Ishikawa (cell line): ENCODE data around the gene MACROD2.

ENCODE experiments used
- CEBPB ChIP-seq: IDR thresholded peaks from 2 replicates; pipeline ENCODE4 v1.6.1; 2012
- CREB1 ChIP-seq: IDR thresholded peaks from 2 replicates; pipeline ENCODE4 v1.6.1; 2012; ENCODE audit warnings: low read depth
- EGR1 ChIP-seq: IDR thresholded peaks from 2 replicates; pipeline ENCODE4 v1.6.1; 2012
- EP300 ChIP-seq: IDR thresholded peaks from 2 replicates; pipeline ENCODE4 v1.6.1; 2012; ENCODE audit warnings: borderline replicate concordance
- FOXM1 ChIP-seq: IDR thresholded peaks from 2 replicates; pipeline ENCODE4 v1.6.1; 2012; ENCODE audit warnings: low read depth, borderline replicate concordance
- MAX ChIP-seq: IDR thresholded peaks from 2 replicates; pipeline ENCODE4 v1.6.1; 2012
- NFIC ChIP-seq: IDR thresholded peaks from 2 replicates; pipeline ENCODE4 v1.6.1; 2012
- RAD21 ChIP-seq: IDR thresholded peaks from 2 replicates; pipeline ENCODE4 v1.6.1; 2012; ENCODE audit warnings: low read depth
- REST ChIP-seq: IDR thresholded peaks from 2 replicates; pipeline ENCODE4 v1.6.1; 2012; ENCODE audit warnings: low read depth, mild to moderate bottlenecking
- TAF1 ChIP-seq: IDR thresholded peaks from 2 replicates; pipeline ENCODE4 v1.6.1; 2012; ENCODE audit warnings: low read depth, mild to moderate bottlenecking
- TCF12 ChIP-seq: IDR thresholded peaks from 2 replicates; pipeline ENCODE4 v1.6.1; 2012; ENCODE audit warnings: low read depth
- TEAD4 ChIP-seq: IDR thresholded peaks from 2 replicates; pipeline ENCODE4 v1.6.1; 2012
- YY1 ChIP-seq: IDR thresholded peaks from 2 replicates; pipeline ENCODE4 v1.6.1; 2012; ENCODE audit warnings: low read depth
- ZBTB7A ChIP-seq: IDR thresholded peaks from 2 replicates; pipeline ENCODE4 v1.6.1; 2012; ENCODE audit warnings: low read depth
- TF ChIP-seq, protein P1 (sequence below): IDR thresholded peaks from 2 replicates; pipeline ENCODE4 v1.6.1; 2012

Gene MACROD2

DNA sequence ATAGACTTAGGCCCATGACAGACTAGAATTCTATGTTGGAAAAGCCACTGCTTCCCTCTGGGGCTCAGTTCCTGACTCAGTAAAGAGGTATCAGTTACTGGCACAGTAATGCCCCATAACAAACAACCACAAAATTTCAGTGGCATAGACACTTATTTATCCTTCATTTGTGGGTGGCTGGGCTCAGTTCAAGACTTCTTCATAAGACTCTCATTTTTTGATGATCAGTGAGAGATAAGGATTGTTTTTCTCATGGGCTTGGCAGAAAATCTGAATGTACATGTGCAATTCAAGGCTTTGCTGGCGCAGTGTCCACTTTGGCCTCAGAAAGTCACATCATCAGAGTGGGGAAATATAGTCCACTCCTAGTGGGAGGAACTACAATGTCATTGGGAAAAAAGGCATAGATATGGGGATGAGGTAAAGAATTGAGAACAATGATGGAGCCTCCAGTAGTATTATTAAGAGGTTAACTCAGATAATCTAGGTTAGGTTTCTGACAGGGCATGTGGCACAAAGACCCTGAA lies 726.7 kb downstream of the MACROD2 start:
- no peak for TF ChIP-seq TCF12
- no peak for TF ChIP-seq TEAD4
- no peak for TF ChIP-seq CEBPB
- TF ChIP-seq, protein P1, sequence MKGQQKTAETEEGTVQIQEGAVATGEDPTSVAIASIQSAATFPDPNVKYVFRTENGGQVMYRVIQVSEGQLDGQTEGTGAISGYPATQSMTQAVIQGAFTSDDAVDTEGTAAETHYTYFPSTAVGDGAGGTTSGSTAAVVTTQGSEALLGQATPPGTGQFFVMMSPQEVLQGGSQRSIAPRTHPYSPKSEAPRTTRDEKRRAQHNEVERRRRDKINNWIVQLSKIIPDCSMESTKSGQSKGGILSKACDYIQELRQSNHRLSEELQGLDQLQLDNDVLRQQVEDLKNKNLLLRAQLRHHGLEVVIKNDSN, result no peak
- no peak for TF ChIP-seq MAX

- TF ChIP-seq MAX (no peak), TCF12 (no peak), TEAD4 (no peak), NFIC (no peak), TAF1 (no peak), FOXM1 (no peak), RAD21 (no peak), EP300 (no peak), YY1 (no peak), CREB1 (no peak), ZBTB7A (no peak), CEBPB (no peak), REST (no peak), EGR1 (no peak)
- TF ChIP-seq, protein P1, result no peak
These were observed 728.3 kb downstream of the MACROD2 start for GRCh38 chr20:14723614-14724013.

DNA sequence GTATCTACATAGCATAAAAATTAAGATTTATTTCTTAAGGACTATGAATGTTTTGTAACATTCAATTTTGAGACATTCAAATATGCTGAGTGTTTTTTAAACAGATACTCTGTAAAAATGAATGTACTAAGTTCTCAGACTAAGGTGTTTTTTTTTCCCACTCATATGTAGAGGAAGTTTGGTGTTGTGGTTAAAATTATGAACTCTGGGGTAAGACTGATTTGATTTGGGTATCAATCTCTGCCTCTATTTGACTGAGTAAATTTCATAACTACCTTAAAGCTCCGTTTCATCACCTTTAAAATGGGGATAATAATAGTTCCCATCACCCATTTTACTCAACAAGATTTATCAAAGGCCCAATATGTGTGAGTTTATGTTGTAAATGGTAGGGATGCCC lies 728.7 kb downstream of the MACROD2 start:
- TF ChIP-seq TEAD4 (no peak), TAF1 (no peak), CEBPB (no peak), YY1 (no peak), ZBTB7A (no peak), TCF12 (no peak), RAD21 (no peak)

DNA sequence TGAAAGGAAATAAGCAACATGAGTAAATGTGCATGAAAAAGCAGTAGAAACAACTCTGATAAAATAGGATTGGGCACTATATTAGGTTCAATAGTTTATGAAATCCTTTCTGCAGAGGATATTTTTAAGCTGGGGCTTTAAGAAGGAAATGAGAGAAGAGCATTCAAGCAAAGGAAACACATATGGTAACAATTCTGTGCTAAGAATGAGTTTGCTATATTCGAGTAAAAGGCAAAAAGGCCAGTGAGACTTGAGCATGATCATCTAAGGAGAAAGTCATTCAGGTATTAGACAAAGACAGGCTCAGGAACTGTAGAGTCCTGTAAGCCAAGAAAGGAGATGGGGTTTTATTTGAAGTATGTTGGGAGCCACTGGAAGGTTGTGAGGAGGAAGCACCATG lies 729.2 kb downstream of the MACROD2 start:
- TF ChIP-seq REST (no peak), RAD21 (no peak), TCF12 (no peak), FOXM1 (no peak), EP300 (no peak), YY1 (no peak)

GRCh38 chr20:14726591-14726990 lies 731.3 kb downstream of the MACROD2 start:
- TF ChIP-seq TCF12 (no peak), NFIC (no peak), FOXM1 (no peak), ZBTB7A (no peak), CREB1 (no peak), TAF1 (no peak), CEBPB (no peak), RAD21 (no peak), REST (no peak), MAX (no peak), EGR1 (no peak), YY1 (no peak), EP300 (no peak)
- TF ChIP-seq, protein P1, result no peak
